Hepatocyte (in vitro differentiated cells): Measurements from ENCODE around the gene OR8B3.

ENCODE experiments used
- CTCF ChIP-seq: fragments of 200-600 bp; sonication (generic); IDR thresholded peaks from 2 replicates; pipeline ENCODE4 v1.5.1; 2016; ENCODE audit warnings: antibody characterized with exemption, mild to moderate bottlenecking; ENCODE audit not compliant: poor library complexity
- EZH2 ChIP-seq: fragments of 200-600 bp; sonication (generic); IDR thresholded peaks from 2 replicates; pipeline ENCODE4 v1.6.1; 2016; ENCODE audit warnings: antibody characterized with exemption, mild to moderate bottlenecking, borderline replicate concordance

- TF ChIP-seq CTCF (no peak), EZH2 (no peak)
Measured at GRCh38 chr11:124442847-124443246, 44.0 kb upstream of the OR8B3 start.
